SK-N-SH (cell line): ENCODE results near the gene FKBP5. TPM values are rescaled to one million over a fixed set of nuclear protein-coding genes. Genes with fewer than 3 reads are reported as not detected.

Source experiments
- CTCF ChIA-PET: fragments of 300-600, 350-600 bp; formaldehyde crosslinking; extraction: SDS; loops from one replicate; lab custom pipeline; 2021; lab: Yijun Ruan, JAX
- POLR2A ChIA-PET: fragments of 350-600 bp; sonication (Branson Sonifier 250); formaldehyde crosslinking; extraction: SDS; loops from one replicate; lab custom pipeline; 2020; ENCODE audit warnings: antibody characterized with exemption, inconsistent platforms; lab: Yijun Ruan, JAX
- DNase-seq: peaks from one replicate; pipeline ENCODE4 v3.0.0; 2012
- H2AFZ ChIP-seq: fragments of 200-600 bp; sonication (generic); 2 replicates; pipeline ENCODE4 v1.8.1; 2016; ENCODE audit warnings: antibody characterized with exemption, mild to moderate bottlenecking, low read depth
- H3F3A ChIP-seq: fragments of 200-600 bp; sonication (generic); replicated peaks from 2 replicates; pipeline ENCODE3; 2016; ENCODE audit warnings: antibody characterized with exemption, mild to moderate bottlenecking; ENCODE audit not compliant: insufficient read depth
- H3K27ac ChIP-seq, 2 experiments: fragments of 200-500 bp in 1 of 2; fragments of 200-600 bp in 1 of 2; sonication (Bioruptor generic) in 1 of 2; sonication (generic), shearing (Covaris generic) in 1 of 2; 2 replicates each; pipeline versions ENCODE4 v1.5.1 to v1.6.1; 2014 to 2016; ENCODE audit warnings: low read depth in 2 of 2, inconsistent platforms in 1 of 2, low read length in 1 of 2, mild to moderate bottlenecking in 1 of 2, mixed read lengths in 1 of 2
- H3K27me3 ChIP-seq: fragments of 200-600 bp; sonication (generic), shearing (Covaris generic); 2 replicates; pipeline ENCODE4 v1.6.1; 2016; ENCODE audit warnings: mixed run types; ENCODE audit not compliant: insufficient read depth
- H3K36me3 ChIP-seq, 2 experiments: fragments of 200-500 bp in 1 of 2; fragments of 200-600 bp in 1 of 2; sonication (Bioruptor generic) in 1 of 2; sonication (generic) in 1 of 2; replicated peaks in 1 of 2; 2 replicates each; pipeline versions ENCODE3 to v1.5.1; 2014 to 2016; ENCODE audit warnings: low read length in 1 of 2, mild to moderate bottlenecking in 1 of 2; ENCODE audit not compliant: insufficient read depth in 2 of 2, control insufficient read depth in 1 of 2
- H3K4me1 ChIP-seq, 2 experiments: fragments of 200-500 bp in 1 of 2; fragments of 200-600 bp in 1 of 2; sonication (Bioruptor generic) in 1 of 2; sonication (generic), shearing (Covaris generic) in 1 of 2; 2 replicates each; pipeline versions ENCODE4 v1.5.1 to v1.6.1; 2014 to 2016; ENCODE audit warnings: low read depth in 1 of 2, low read length in 1 of 2, mixed run types in 1 of 2; ENCODE audit not compliant: insufficient read depth in 2 of 2, control insufficient read depth in 1 of 2
- H3K4me2 ChIP-seq: fragments of 200-600 bp; sonication (generic), shearing (Covaris generic); 2 replicates; pipeline ENCODE4 v1.6.1; 2017; ENCODE audit warnings: mixed run types
- H3K4me3 ChIP-seq, 2 experiments: fragments of 200-500 bp in 1 of 2; fragments of 200-600 bp in 1 of 2; sonication (Bioruptor generic) in 1 of 2; sonication (generic), shearing (Covaris generic) in 1 of 2; 2 replicates each; pipeline versions ENCODE4 v1.5.1 to v1.8.1; 2014 to 2016; ENCODE audit warnings: low read depth in 2 of 2, inconsistent platforms in 1 of 2, low read length in 1 of 2, mild to moderate bottlenecking in 1 of 2, mixed read lengths in 1 of 2, moderate library complexity in 1 of 2
- H3K79me2 ChIP-seq: fragments of 200-600 bp; sonication (generic); 2 replicates; pipeline ENCODE4 v1.8.1; 2017; ENCODE audit warnings: mild to moderate bottlenecking; ENCODE audit not compliant: insufficient read depth
- H3K9ac ChIP-seq: fragments of 200-600 bp; sonication (generic); 2 replicates; pipeline ENCODE4 v1.6.1; 2017; ENCODE audit warnings: mixed run types
- H3K9me2 ChIP-seq: fragments of 200-600 bp; sonication (generic); 2 replicates; pipeline ENCODE4 v1.6.1; 2017; ENCODE audit warnings: mixed run types
- H3K9me3 ChIP-seq: fragments of 200-600 bp; sonication (generic); 2 replicates; pipeline ENCODE4 v1.6.1; 2017; ENCODE audit warnings: mixed run types, mild to moderate bottlenecking, moderate library complexity
- H4K20me1 ChIP-seq: fragments of 200-600 bp; sonication (generic); 2 replicates; pipeline ENCODE4 v1.6.1; 2017; ENCODE audit warnings: mild to moderate bottlenecking, mixed run types; ENCODE audit not compliant: insufficient read depth
- FOSL2 ChIP-seq: IDR thresholded peaks from 2 replicates; pipeline ENCODE4 v1.4.0; 2012; ENCODE audit warnings: low read depth, mild to moderate bottlenecking, moderate library complexity, borderline replicate concordance
- GATA2 ChIP-seq: sonication (generic); formaldehyde crosslinking; IDR thresholded peaks from 2 replicates; pipeline ENCODE4 v1.5.0; 2020; ENCODE audit warnings: mild to moderate bottlenecking, missing genetic modification reagents
- SIN3A ChIP-seq: IDR thresholded peaks from 2 replicates; pipeline ENCODE4 v1.6.1; 2012; ENCODE audit warnings: low read depth, mild to moderate bottlenecking, low read length, moderate library complexity, borderline replicate concordance
- SMC3 ChIP-seq: IDR thresholded peaks from 2 replicates; pipeline ENCODE4 v1.6.1; 2012; ENCODE audit warnings: low read depth, low read length, improper control_type of control experiment
- TAF1 ChIP-seq: IDR thresholded peaks from 2 replicates; pipeline ENCODE4 v1.6.1; 2012; ENCODE audit warnings: low read depth, mild to moderate bottlenecking, low read length, moderate library complexity, borderline replicate concordance
- WGBS: methylation state at CpG from one replicate; pipeline ENCODE4 v1.1.6; 2017; ENCODE audit warnings: low lambda C conversion rate; 5-methylcytosine and 5-hydroxymethylcytosine counted together
- polyA plus RNA-seq, 3 experiments: library from polyadenylated mRNA; depleted of rRNA; stranded (reverse); fragments of >200 nt; gene quantifications; 2 replicates each; pipeline ENCODE4 v1.2.3, GENCODE V29; 2012
- TF ChIP-seq, protein P1 (sequence below): IDR thresholded peaks from 2 replicates; pipeline ENCODE4 v1.4.0; 2012; ENCODE audit warnings: low read depth, borderline replicate concordance
- TF ChIP-seq, protein P2 (sequence below): fragments of 150-350 bp; IDR thresholded peaks from 2 replicates; pipeline ENCODE4 v1.6.1; 2017; ENCODE audit warnings: antibody characterized with exemption, low read length, low read depth, borderline replicate concordance

FKBP5 gene
- polyA plus RNA-seq, 1 of the 3 experiments (the other 2 are of a cell fraction), result 5.1 TPM

DNA sequence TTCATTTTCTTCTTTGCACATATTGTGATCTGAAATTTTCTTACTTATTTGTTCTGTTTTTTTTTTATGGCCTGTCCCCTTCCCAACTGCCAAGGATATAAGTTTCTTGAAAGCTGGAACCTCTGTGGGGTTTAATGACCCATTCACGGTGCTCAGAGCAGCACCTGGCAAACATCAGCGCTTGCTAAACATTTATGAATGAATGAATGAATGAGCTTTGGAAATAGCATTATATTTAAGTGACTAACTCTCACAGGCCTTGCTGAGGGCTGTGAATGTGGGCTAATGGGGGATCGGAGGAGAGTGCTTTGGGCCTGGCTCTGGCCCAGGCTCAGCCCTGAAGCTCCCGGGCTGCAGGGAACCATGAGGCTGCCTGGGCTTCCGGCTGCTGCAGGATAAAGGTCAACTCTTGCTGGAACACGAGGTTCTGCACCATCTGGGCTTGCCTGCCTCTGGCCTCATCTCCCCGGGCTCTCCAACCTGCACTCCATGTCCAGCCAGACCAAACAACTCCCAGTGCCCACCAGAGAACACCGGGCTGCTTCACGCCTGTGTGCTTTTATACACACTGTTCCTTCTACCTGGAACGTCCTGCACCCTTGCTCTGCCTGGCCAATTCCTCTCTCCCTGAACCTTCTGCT lies 33.5 kb upstream of the FKBP5 start:
- Histone ChIP-seq H3F3A (no peaks in the 10 kb centered on the region), H3K9me3 (no peaks in the 10 kb centered on the region), H3K9ac (no peak overlapping the region), H3K27me3 (no peaks in the 10 kb centered on the region), H3K9me2 (no peaks in the 10 kb centered on the region), H3K36me3 (no peaks in the 10 kb centered on the region), H3K4me3 (no peak overlapping the region), H3K4me2 (no peak overlapping the region), H3K4me1 (peaks cover 7 to 32% of the 10 kb centered on the region in 2 experiments; a peak in 3 of 4 replicates), H3K79me2 (no peaks in the 10 kb centered on the region), H3K27ac (no peak overlapping the region), H4K20me1 (no peaks in the 10 kb centered on the region), H2AFZ (no peak overlapping the region)
- POLR2A ChIA-PET, result no interaction called here
- WGBS, result 92% methylated on average over 8 of the region's 10 CpGs
- CTCF ChIA-PET, result no interaction called here
- TF ChIP-seq GATA2 (CRISPR knock-in tag) (no peak), TAF1 (no peak)
- no peak for DNase-seq

DNA sequence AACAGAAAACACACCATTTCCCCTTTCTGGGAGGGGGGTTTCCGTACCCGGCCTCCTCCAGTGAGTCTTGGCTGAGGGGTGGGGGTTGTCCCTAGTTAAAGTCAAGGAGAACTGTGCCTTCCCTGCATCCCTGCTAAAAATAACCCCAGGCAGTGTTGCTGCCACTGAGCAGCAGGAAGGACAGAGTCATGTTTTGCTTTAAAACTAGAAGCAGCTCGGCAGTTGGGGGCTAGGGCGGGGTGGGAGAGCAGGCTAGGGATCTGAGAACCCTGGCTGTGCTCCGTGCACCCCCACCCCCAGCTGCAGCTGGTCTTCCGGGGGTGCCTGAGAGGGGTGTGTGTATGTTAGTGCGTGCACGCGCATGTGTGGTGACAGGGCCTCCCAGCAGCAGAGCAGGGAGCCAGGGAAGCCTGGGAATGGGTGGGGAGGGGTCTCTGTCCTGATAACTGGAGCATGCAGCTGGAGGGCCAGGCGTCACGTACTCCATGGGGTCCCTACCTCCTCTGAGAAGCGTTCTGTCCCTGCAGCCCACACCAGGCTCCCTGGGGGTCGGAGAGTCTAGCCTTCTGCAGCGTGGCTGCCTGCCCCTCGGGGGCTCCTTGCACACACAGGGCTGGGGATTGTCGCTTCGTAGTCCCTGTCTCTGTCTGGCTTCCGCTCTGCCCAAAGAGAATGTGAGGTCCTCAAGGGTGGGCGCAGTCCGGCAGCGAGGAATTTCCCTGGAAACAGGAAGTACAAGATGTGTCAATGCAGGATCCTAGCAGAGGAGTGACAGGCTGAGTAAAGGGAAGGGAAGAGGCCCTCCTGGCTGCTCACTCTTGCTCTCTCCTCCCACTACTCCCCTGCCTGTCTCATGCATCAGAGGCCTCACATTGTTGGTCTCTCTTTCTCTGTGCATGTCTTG lies 31.4 kb upstream of the FKBP5 start:
- DNase-seq, result peak; percentile 63
- CTCF ChIA-PET, result interaction anchor here (1.0 to 2.1 kb wide), 4 partner anchors 8 to 198 kb away, joined by 3 to 8 read pairs (median 4); partner anchors contain the start of gene ARMC12
- POLR2A ChIA-PET, result no interaction called here
- H3K27ac ChIP-seq, result peak overlapping the region in 1 of 2 experiments; percentile 51; a peak in 1 of 4 replicates
- H2AFZ ChIP-seq, result peak overlapping the region; percentile 40; the same call in 1 of the 2 replicates
- no peaks in the 10 kb centered on the region for H3K36me3 ChIP-seq
- H3K4me2 ChIP-seq, result no peak overlapping the region; the same call in 1 of the 2 replicates
- H3F3A ChIP-seq, result no peaks in the 10 kb centered on the region
- no peaks in the 10 kb centered on the region; the same call in 1 of the 2 replicates for H3K27me3 ChIP-seq
- no peak overlapping the region for H3K4me3 ChIP-seq
- H3K79me2 ChIP-seq, result no peaks in the 10 kb centered on the region
- H3K9me2 ChIP-seq, result no peaks in the 10 kb centered on the region
- no peak for TF ChIP-seq SIN3A
- TF ChIP-seq FOSL2, result no peak
- TF ChIP-seq, protein P1, sequence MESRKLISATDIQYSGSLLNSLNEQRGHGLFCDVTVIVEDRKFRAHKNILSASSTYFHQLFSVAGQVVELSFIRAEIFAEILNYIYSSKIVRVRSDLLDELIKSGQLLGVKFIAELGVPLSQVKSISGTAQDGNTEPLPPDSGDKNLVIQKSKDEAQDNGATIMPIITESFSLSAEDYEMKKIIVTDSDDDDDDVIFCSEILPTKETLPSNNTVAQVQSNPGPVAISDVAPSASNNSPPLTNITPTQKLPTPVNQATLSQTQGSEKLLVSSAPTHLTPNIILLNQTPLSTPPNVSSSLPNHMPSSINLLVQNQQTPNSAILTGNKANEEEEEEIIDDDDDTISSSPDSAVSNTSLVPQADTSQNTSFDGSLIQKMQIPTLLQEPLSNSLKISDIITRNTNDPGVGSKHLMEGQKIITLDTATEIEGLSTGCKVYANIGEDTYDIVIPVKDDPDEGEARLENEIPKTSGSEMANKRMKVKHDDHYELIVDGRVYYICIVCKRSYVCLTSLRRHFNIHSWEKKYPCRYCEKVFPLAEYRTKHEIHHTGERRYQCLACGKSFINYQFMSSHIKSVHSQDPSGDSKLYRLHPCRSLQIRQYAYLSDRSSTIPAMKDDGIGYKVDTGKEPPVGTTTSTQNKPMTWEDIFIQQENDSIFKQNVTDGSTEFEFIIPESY, result no peak
- TF ChIP-seq, protein P2, sequence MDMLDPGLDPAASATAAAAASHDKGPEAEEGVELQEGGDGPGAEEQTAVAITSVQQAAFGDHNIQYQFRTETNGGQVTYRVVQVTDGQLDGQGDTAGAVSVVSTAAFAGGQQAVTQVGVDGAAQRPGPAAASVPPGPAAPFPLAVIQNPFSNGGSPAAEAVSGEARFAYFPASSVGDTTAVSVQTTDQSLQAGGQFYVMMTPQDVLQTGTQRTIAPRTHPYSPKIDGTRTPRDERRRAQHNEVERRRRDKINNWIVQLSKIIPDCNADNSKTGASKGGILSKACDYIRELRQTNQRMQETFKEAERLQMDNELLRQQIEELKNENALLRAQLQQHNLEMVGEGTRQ, result no peak
- TF ChIP-seq GATA2 (CRISPR knock-in tag), result no peak
- no peak for TF ChIP-seq SMC3
- H3K9me3 ChIP-seq, result no peaks in the 10 kb centered on the region
- no peak overlapping the region for H3K9ac ChIP-seq
- H3K4me1 ChIP-seq, result peaks cover 7 to 18% of the 10 kb centered on the region in 2 experiments; a peak in 1 of 4 replicates
- no peaks in the 10 kb centered on the region for H4K20me1 ChIP-seq
- 76% methylated on average over 6 of the region's 21 CpGs for WGBS
